Ishikawa (cell line): ENCODE measurements around the gene LMTK2.

Experiments used
- CEBPB ChIP-seq: IDR thresholded peaks from 2 replicates; pipeline ENCODE4 v1.6.1; 2012
- CREB1 ChIP-seq: IDR thresholded peaks from 2 replicates; pipeline ENCODE4 v1.6.1; 2012; ENCODE audit warnings: low read depth
- EGR1 ChIP-seq: IDR thresholded peaks from 2 replicates; pipeline ENCODE4 v1.6.1; 2012
- EP300 ChIP-seq: IDR thresholded peaks from 2 replicates; pipeline ENCODE4 v1.6.1; 2012; ENCODE audit warnings: borderline replicate concordance
- MAX ChIP-seq: IDR thresholded peaks from 2 replicates; pipeline ENCODE4 v1.6.1; 2012
- NFIC ChIP-seq: IDR thresholded peaks from 2 replicates; pipeline ENCODE4 v1.6.1; 2012
- RAD21 ChIP-seq: IDR thresholded peaks from 2 replicates; pipeline ENCODE4 v1.6.1; 2012; ENCODE audit warnings: low read depth
- TAF1 ChIP-seq: IDR thresholded peaks from 2 replicates; pipeline ENCODE4 v1.6.1; 2012; ENCODE audit warnings: low read depth, mild to moderate bottlenecking
- TCF12 ChIP-seq: IDR thresholded peaks from 2 replicates; pipeline ENCODE4 v1.6.1; 2012; ENCODE audit warnings: low read depth
- TEAD4 ChIP-seq: IDR thresholded peaks from 2 replicates; pipeline ENCODE4 v1.6.1; 2012
- USF1 ChIP-seq: IDR thresholded peaks from 2 replicates; pipeline ENCODE4 v1.6.1; 2012
- ZBTB7A ChIP-seq: IDR thresholded peaks from 2 replicates; pipeline ENCODE4 v1.6.1; 2012; ENCODE audit warnings: low read depth
- TF ChIP-seq, protein P1 (sequence below): IDR thresholded peaks from 2 replicates; pipeline ENCODE4 v1.6.1; 2012; ENCODE audit warnings: low read depth, mild to moderate bottlenecking

DNA sequence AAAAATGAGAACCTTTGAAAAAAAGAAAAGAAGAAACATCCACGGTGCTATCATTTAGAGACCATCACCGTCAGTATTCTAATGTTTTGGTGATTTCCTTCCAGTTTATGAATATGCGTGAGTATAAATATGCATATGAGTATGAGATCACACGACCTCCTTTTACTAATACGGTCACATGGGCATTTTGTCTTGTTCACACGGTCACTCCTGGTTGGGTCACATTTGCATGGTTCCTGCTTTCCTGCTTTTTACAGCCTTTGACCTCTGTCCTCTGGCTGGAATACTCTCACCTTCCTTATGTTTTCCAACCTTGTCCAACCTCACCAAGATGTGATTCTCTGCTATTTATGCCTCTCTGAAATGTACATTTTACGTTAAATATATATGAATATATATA lies 25.3 kb upstream of the LMTK2 start:
- TF ChIP-seq NFIC: no peak
- TF ChIP-seq TAF1: no peak
- TF ChIP-seq, protein P1, sequence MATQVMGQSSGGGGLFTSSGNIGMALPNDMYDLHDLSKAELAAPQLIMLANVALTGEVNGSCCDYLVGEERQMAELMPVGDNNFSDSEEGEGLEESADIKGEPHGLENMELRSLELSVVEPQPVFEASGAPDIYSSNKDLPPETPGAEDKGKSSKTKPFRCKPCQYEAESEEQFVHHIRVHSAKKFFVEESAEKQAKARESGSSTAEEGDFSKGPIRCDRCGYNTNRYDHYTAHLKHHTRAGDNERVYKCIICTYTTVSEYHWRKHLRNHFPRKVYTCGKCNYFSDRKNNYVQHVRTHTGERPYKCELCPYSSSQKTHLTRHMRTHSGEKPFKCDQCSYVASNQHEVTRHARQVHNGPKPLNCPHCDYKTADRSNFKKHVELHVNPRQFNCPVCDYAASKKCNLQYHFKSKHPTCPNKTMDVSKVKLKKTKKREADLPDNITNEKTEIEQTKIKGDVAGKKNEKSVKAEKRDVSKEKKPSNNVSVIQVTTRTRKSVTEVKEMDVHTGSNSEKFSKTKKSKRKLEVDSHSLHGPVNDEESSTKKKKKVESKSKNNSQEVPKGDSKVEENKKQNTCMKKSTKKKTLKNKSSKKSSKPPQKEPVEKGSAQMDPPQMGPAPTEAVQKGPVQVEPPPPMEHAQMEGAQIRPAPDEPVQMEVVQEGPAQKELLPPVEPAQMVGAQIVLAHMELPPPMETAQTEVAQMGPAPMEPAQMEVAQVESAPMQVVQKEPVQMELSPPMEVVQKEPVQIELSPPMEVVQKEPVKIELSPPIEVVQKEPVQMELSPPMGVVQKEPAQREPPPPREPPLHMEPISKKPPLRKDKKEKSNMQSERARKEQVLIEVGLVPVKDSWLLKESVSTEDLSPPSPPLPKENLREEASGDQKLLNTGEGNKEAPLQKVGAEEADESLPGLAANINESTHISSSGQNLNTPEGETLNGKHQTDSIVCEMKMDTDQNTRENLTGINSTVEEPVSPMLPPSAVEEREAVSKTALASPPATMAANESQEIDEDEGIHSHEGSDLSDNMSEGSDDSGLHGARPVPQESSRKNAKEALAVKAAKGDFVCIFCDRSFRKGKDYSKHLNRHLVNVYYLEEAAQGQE: no peak
- no peak for TF ChIP-seq RAD21
- no peak for TF ChIP-seq ZBTB7A
- TF ChIP-seq EP300: no peak
- TF ChIP-seq EGR1: no peak
- peak; percentile 26; the same call in 1 of the 2 replicates for TF ChIP-seq USF1
- TF ChIP-seq TCF12: no peak
- no peak for TF ChIP-seq CEBPB
- no peak for TF ChIP-seq MAX
- TF ChIP-seq TEAD4: no peak
- no peak for TF ChIP-seq CREB1
